C4-2B (cell line): ENCODE data around the gene IL22.

Source experiments
- ZFX ChIP-seq: fragments of 450-650 bp; IDR thresholded peaks from 2 replicates; pipeline ENCODE4 v1.6.1; 2017
- TF ChIP-seq, protein P1 (sequence below): fragments of 450-650 bp; conservative IDR thresholded peaks from 2 replicates; pipeline ENCODE4 v1.5.1; 2017; ENCODE audit warnings: mild to moderate bottlenecking

GRCh38 chr12:68234140-68234539 lies 19.3 kb downstream of the IL22 start:
- TF ChIP-seq, protein P1, sequence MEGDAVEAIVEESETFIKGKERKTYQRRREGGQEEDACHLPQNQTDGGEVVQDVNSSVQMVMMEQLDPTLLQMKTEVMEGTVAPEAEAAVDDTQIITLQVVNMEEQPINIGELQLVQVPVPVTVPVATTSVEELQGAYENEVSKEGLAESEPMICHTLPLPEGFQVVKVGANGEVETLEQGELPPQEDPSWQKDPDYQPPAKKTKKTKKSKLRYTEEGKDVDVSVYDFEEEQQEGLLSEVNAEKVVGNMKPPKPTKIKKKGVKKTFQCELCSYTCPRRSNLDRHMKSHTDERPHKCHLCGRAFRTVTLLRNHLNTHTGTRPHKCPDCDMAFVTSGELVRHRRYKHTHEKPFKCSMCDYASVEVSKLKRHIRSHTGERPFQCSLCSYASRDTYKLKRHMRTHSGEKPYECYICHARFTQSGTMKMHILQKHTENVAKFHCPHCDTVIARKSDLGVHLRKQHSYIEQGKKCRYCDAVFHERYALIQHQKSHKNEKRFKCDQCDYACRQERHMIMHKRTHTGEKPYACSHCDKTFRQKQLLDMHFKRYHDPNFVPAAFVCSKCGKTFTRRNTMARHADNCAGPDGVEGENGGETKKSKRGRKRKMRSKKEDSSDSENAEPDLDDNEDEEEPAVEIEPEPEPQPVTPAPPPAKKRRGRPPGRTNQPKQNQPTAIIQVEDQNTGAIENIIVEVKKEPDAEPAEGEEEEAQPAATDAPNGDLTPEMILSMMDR: no peak
- no peak for TF ChIP-seq ZFX
